ENCODE results near the gene CENPU.

CENPU gene

DNA sequence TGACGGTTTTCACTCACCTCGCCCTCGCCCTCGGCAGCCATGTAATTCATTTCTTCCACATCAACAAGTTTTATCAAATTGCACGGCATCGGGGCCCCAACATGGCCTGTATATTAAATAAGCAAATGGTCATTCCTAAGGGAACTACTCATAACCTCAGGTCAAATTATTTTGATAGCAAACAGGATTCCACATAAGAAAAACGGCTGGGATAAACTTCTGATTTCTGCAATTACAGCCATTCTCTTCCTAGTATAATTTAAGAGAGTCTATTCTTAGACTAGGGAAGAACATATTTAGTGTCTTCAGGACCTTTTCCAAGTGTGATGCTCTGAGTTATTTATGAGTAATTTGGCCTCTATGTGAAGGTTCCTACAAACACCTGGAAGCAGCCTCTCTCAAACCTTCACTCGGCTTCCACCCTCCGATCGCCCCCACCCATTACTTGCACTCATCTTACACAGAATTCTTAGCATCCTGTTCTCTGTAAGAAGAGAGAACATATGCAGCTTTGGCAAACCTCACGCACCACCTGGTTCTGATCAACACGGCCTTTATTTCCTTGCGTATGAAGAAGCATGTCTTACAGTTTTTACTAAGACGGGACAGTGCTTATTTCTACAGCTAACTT, 29.4 kb upstream of the CENPU start:
- Mint-ChIP-seq H3K4me1 (peaks cover 2% of the 10 kb centered on the region), H3K27me3 (no peaks in the 10 kb centered on the region), H3K36me3 (peaks cover 58% of the 10 kb centered on the region), H3K27ac (no peak overlapping the region), H3K4me3 (no peak overlapping the region), H3K9me3 (no peaks in the 10 kb centered on the region)
- DNase-seq (ENCODE audit: low spot score in 2 of 2) (no peak), ATAC-seq (ENCODE audit: low read depth) (no peak)

DNA sequence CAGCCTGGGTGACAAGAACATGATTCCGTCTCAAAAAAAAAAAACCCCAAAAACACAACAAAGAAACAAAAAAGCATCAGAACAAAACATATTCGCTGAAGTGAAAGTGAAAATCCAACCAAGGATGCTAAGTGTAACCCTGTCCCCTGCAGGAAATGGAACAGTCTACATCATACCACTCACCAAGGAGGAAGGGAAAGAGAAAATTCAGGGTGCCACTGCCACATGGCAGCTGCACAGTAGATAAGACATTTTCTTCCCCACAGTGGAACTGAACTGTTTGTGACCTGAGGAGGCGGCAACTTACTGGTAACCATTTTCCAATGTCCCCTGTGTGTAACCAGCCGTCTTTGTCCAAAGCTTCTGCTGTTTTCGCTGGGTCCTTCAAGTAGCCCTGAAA, 28.2 kb upstream of the CENPU start:
- no peak for DNase-seq (ENCODE audit: low spot score in 2 of 2)
- peak overlapping the region; percentile 42 for H3K27ac Mint-ChIP-seq
- peak overlapping the region; percentile 37 for H3K4me3 Mint-ChIP-seq
- H3K36me3 Mint-ChIP-seq = peaks cover 53% of the 10 kb centered on the region
- ATAC-seq (ENCODE audit: low read depth) = peak; percentile 85
- H3K27me3 Mint-ChIP-seq = no peaks in the 10 kb centered on the region
- no peaks in the 10 kb centered on the region for H3K9me3 Mint-ChIP-seq
- H3K4me1 Mint-ChIP-seq = peaks cover 2% of the 10 kb centered on the region

DNA sequence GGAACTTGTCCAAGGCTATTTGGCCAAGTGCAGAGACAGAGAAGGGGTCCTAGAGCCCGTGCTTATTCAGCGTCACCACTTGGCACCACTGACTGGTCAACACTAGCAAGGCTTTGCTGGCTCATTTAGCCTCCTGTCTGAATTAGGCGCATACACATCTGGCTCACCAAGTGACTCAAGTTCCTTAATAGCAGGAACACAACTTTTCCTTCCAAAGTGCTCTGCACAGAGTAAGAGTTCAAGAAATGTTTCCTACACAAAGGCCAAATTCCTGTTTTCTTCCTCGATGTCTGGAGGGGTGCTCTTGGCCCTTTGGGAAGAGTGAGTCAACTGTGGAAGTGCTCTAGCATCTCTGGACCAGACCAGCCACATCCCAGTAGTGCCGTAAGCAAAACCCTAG, 26.8 kb upstream of the CENPU start:
- Mint-ChIP-seq H3K4me1 (peaks cover 2% of the 10 kb centered on the region), H3K27ac (no peak overlapping the region), H3K9me3 (no peaks in the 10 kb centered on the region), H3K4me3 (no peak overlapping the region), H3K36me3 (peaks cover 45% of the 10 kb centered on the region), H3K27me3 (no peaks in the 10 kb centered on the region)
- no peak for ATAC-seq (ENCODE audit: low read depth)
- no peak for DNase-seq (ENCODE audit: low spot score in 2 of 2)

DNA sequence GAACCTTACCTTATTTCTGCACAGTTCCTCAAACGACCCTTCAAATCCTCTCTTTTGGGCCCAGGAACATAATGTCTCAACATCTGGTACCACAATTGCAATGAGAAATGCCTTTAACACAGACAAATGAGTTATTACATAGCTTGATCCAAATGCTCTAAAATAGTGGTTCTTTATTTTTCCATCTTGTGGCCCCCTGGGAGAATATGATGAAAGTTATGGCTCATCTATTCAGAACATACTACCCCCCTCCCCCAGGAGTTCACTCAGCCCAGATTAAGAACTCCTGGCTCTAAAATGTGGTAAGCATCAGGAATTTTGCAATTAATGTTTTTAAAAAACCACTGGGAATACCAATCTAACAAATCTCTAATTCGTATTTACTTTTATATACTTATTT, 23.9 kb upstream of the CENPU start:
- no peak overlapping the region for H3K4me3 Mint-ChIP-seq
- peaks cover 43% of the 10 kb centered on the region for H3K36me3 Mint-ChIP-seq
- H3K4me1 Mint-ChIP-seq = peaks cover 2% of the 10 kb centered on the region
- H3K9me3 Mint-ChIP-seq = no peaks in the 10 kb centered on the region
- DNase-seq (ENCODE audit: low spot score in 2 of 2) = no peak
- no peak for ATAC-seq (ENCODE audit: low read depth)
- no peak overlapping the region for H3K27ac Mint-ChIP-seq
- no peaks in the 10 kb centered on the region for H3K27me3 Mint-ChIP-seq

DNA sequence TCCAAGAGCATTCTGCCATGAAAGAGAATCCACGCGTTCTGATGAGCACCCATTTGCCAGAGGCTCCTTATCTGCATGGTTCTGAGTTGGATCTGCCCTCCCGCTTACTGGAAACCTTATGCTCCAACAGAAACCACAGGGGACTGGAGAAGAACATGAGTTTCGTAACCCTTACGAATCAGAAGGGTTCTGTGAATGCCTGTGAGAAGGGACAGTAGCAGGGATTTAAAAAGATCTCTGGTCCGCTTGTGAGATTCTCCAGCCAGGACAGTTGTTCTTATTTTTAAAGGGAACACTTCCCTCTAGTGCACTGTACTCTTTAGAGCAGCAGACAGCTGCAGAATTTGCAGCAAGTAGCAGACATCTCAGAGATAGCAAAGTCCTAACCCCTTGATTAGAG, 22.5 kb upstream of the CENPU start:
- Mint-ChIP-seq H3K36me3 (peaks cover 38% of the 10 kb centered on the region), H3K27me3 (no peaks in the 10 kb centered on the region), H3K4me1 (peaks cover 4% of the 10 kb centered on the region), H3K27ac (no peak overlapping the region), H3K4me3 (no peak overlapping the region), H3K9me3 (no peaks in the 10 kb centered on the region)
- no peak for DNase-seq (ENCODE audit: low spot score in 2 of 2)
- ATAC-seq (ENCODE audit: low read depth) = no peak

DNA sequence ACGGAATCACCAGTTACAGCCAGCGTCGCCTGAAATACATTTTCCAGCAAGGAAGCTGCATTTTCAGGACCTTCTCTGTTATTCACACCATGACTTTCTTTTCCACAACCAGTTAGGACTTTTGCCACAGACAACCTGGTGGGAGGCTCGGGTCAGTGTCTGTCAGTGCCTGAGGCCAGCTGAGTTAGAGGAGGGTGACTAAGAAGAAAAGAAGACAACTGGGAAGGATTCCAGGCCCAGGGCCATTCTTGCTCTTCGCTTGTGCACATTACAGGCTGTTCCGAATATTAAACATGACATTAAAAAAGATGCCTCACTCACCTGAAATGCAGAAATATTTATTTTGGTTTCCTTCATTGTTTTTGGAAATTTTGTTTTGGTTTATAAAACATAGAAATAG, 21.4 kb upstream of the CENPU start:
- Mint-ChIP-seq H3K4me1 (peaks cover 5% of the 10 kb centered on the region), H3K27me3 (no peaks in the 10 kb centered on the region), H3K4me3 (no peak overlapping the region), H3K9me3 (no peaks in the 10 kb centered on the region), H3K36me3 (peaks cover 32% of the 10 kb centered on the region), H3K27ac (no peak overlapping the region)
- ATAC-seq (ENCODE audit: low read depth) (no peak), DNase-seq (ENCODE audit: low spot score in 2 of 2) (no peak)

DNA sequence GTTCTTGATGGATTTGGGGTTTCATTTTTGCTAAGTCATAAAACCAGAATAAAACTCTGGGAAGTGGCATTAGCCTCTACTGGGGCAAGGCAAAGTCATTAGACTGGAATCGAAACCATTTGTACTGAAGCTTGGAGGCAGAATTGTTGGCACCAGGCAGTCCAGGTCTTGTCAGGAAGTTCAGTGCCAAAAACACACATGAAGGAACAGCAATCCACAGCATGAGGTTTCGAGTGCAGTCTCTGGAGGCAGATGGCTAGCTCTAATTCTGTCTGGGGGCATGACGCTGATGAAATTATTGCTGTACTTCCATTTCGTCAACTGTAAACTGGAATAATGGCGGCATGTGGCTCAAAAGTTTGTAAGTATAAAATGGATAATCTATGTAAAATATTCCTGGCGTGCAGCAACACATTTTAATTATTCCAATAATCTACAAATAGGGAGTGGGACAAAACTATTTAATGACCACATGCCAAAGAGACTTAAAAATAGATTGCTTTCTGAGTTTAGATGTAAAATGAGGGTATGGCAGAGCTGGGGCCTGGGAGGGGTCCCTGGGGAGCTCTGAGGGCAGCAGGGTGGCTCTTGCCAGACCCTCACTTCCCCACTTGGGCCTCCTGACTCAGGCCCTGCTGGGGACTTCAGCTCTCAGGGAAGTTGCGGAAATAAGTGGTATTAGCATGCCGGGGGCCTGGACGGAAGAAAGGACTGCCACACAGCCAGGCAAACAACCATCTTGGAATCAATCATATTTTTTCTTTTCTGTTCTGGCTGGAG, 18.8 kb upstream of the CENPU start:
- ATAC-seq (ENCODE audit: low read depth) = no peak
- Mint-ChIP-seq H3K36me3 (peaks cover 18% of the 10 kb centered on the region), H3K27ac (no peak overlapping the region)

DNA sequence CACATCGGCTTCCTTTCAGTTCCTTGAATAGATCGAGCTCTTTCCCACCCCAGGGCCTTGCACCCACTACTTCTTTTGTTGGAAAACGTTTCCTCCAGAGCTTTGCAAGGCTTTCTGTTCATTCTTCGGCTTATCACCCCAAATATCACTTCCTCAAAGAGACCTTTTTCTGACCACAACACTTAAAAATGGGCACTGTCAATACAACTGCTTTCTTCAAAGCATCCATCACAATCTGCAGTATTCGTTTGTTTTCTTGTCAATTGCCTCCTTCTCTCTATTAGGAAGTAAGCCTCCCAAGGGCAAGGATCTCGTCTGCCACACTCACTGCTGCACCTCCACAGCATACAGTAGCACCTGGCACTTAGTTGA, 17.7 kb upstream of the CENPU start:
- ATAC-seq (ENCODE audit: low read depth) = no peak
- Mint-ChIP-seq H3K36me3 (peaks cover 17% of the 10 kb centered on the region), H3K27me3 (no peaks in the 10 kb centered on the region), H3K9me3 (no peaks in the 10 kb centered on the region), H3K4me1 (peaks cover 5% of the 10 kb centered on the region), H3K27ac (no peak overlapping the region), H3K4me3 (no peak overlapping the region)
- no peak for DNase-seq (ENCODE audit: low spot score in 2 of 2)

More for the DNA sequence above, 18.8 kb upstream of the CENPU start:
- peaks cover 5% of the 10 kb centered on the region for H3K4me1 Mint-ChIP-seq
- no peaks in the 10 kb centered on the region for H3K27me3 Mint-ChIP-seq
- no peaks in the 10 kb centered on the region for H3K9me3 Mint-ChIP-seq
- DNase-seq (ENCODE audit: low spot score in 2 of 2) = no peak
- no peak overlapping the region for H3K4me3 Mint-ChIP-seq

DNA sequence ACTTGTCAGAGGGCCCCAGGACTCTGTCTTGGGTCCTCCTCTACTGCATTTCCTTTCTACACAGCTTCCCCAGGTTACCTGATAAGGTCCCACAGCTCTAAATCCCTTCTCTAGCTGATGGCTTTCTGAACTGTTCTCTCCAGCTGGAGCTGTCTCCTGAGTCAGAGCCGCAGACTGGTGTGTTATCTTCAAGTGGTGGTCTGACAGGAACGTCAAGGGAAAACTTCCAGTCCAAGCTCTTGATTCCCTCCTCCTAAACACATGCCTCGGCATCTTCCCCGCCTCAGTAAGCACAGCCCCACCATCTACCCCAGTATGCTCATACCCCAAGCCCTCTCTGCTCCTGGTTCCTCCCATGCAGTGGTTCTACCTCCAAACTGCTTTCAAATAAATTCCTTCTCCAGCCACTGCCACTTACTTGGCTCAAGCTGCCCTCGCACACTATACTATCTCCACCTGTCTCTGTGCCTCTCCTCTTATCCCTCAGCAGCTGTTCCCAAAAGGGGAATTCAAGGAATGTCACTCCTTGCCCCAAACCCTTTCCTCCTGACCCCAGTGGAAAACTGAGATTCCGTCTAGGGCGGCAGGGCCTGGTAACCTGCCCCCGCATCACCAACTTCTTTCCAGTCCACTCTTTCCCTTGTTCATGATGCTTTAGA, 17.2 kb upstream of the CENPU start:
- no peaks in the 10 kb centered on the region for H3K9me3 Mint-ChIP-seq
- H3K27me3 Mint-ChIP-seq = no peaks in the 10 kb centered on the region
- DNase-seq (ENCODE audit: low spot score in 2 of 2) (no peak), ATAC-seq (ENCODE audit: low read depth) (no peak)
- H3K27ac Mint-ChIP-seq = no peak overlapping the region
- peaks cover 17% of the 10 kb centered on the region for H3K36me3 Mint-ChIP-seq
- H3K4me1 Mint-ChIP-seq = peaks cover 7% of the 10 kb centered on the region
- H3K4me3 Mint-ChIP-seq = no peak overlapping the region

DNA sequence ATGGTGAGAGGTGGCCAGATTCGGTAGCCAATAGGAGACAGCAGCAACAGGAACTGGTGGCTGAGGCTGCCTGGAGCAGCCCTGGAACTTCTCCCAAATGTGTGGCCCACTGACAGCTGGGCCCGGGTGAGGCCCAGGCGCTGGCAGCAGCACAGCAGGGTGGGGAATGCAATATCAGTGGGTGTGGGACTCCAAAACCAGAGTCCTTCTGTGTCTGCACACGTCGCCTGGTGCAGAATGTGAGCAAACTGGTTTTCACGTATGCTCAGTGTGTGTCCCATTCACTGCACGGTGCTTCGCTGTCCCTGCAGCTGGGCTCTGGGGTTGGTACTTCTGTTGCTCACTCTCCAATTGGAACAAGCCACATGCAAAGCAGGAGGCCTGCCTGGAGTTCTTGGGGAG, 14.4 kb upstream of the CENPU start:
- Mint-ChIP-seq H3K4me3 (no peak overlapping the region), H3K36me3 (peaks cover under 1% of the 10 kb centered on the region), H3K27ac (no peak overlapping the region), H3K9me3 (no peaks in the 10 kb centered on the region), H3K27me3 (no peaks in the 10 kb centered on the region), H3K4me1 (peaks cover 8% of the 10 kb centered on the region)
- DNase-seq (ENCODE audit: low spot score in 2 of 2) (no peak), ATAC-seq (ENCODE audit: low read depth) (no peak)

DNA sequence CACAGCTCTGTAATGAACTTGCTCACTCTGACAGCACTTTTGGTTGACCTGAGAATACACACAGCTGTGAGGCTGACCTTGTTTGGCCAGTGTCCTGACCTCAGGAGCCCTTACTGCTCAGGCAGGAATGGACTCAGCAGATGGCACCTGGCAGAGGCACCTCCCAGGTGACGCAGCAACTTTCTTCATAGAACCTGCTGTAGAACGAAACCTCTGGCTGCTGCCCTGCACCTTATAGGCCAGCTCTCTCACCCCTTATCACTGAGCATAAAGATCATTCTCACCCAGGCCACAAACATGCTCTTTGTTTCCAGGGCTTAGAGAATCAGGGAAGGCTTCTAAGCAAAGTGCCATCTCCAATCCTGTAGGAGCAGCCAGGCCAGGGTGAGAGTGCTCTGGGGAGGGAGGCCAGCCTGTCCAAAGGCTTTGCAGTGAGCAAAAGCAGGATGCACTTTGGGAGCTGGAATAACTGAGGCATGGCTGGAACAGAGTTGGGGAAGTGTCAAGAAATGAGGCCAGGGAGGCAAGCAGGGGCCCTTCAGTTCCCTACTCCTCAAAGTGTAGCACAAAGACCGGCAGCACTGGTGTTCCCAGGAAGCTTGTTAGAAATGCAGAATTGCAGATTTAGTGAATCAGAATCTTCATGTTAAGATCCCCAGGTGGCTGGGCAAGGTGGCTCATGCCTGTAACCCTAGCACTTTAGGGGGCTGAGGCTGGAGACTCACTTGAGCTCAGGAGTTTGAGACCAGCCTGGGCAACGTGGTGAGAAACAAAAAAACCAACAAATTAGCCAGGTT, 13.3 kb upstream of the CENPU start:
- DNase-seq (ENCODE audit: low spot score in 2 of 2) = no peak
- no peaks in the 10 kb centered on the region for H3K9me3 Mint-ChIP-seq
- H3K36me3 Mint-ChIP-seq = no peaks in the 10 kb centered on the region
- H3K4me1 Mint-ChIP-seq = peaks cover 8% of the 10 kb centered on the region
- no peak for ATAC-seq (ENCODE audit: low read depth)
- no peak overlapping the region for H3K27ac Mint-ChIP-seq
- no peaks in the 10 kb centered on the region for H3K27me3 Mint-ChIP-seq
- H3K4me3 Mint-ChIP-seq = no peak overlapping the region

DNA sequence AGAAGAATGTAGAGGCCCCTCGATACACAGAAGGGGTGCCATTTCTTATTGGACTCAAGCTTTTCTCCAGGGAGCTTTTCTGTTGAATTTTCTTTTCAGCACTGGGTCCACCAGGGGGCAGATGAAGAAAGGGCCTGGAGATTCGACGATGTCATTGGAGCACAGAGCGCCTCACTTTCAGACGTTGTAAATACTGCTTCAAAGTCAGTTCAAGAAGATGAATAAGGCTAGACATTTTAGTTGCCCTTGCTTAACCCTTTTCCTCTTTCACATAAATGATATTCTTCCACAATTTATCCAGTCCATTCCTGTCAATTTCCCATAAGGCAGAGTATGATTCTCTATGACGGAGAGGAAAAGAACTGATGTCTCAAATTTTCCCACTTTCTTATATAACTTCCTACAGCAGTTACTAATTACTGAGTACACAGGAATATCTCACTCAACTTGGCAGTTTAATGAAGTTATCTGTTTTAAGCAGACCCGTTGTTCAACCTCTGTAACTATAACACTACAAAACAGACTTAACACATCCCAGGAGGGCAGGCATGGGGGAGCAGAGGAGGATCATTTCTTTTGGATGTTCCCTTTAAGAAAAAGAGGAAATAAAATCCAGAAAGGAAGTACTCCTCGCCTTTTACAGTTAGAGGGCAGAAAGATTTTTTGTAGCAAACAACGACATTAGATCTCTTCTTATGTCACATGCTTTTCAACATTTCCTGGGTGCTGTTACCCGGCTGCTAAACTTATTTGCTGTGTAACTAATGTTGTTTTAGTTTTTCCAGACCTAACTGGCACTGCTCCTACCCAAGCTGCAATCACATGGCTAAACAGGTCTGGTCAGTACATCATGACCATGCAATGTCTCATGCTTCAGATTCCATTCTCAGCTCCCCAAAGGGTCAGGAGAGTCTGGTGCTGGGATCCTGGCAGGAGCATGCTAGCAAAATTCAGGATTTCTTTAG, 12.2 kb upstream of the CENPU start:
- Mint-ChIP-seq H3K9me3 (no peaks in the 10 kb centered on the region), H3K4me1 (peaks cover 4% of the 10 kb centered on the region), H3K4me3 (no peak overlapping the region), H3K27ac (no peak overlapping the region), H3K27me3 (no peaks in the 10 kb centered on the region), H3K36me3 (no peaks in the 10 kb centered on the region)
- ATAC-seq (ENCODE audit: low read depth) = peak; percentile 90
- DNase-seq (ENCODE audit: low spot score in 2 of 2) = peak; percentile 62 to 68

DNA sequence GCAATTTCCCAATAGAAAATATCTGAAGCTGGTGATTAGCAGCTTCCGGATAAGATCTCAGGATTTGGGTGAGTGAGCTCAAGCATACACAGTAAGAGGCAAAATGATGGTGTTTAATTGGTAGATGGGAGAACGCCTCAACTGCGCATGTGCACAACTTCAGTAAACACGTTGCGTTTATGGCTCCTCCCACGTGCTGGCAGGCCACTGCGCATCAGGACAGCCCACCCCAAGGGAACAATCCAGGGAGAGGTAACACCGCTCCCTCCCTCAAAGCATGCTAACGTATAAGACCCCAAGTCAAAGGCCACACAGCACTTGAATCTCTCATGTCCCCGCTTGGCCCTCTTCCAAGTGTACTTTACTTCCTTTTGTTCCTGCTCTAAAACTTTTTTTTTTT, 10.3 kb upstream of the CENPU start:
- Mint-ChIP-seq H3K9me3 (no peaks in the 10 kb centered on the region), H3K27ac (no peak overlapping the region), H3K4me3 (no peak overlapping the region), H3K27me3 (no peaks in the 10 kb centered on the region), H3K4me1 (peaks cover 9% of the 10 kb centered on the region), H3K36me3 (no peaks in the 10 kb centered on the region)
- DNase-seq (ENCODE audit: low spot score in 2 of 2) (no peak), ATAC-seq (ENCODE audit: low read depth) (no peak)

All from memory B cell (primary cell).